ENCODE data around the gene TEX51.

The TEX51 gene

DNA sequence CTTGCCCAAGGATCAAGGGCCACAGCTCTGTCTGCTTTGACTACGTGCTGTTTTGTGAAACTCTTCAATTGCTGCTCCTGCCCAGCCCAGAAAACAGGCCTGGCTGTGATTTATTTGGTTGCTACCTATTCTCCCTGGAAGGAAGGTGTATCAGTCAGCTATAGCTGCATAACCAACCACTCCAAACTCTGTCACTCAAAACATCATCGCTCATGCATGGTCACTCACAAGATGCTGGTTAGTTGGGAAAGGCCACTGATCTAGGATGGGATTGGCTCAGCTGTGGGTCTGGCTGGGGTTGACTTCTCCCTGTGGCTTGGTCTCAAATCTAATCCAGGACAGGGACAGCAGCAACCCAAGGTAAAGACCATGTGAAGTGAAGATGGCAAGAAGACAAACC lies 14.6 kb downstream of the TEX51 start:
- no peak overlapping the region for H3K9ac ChIP-seq (ENCODE audit: low read depth, low read length, poor library complexity, severe bottlenecking)
- H3F3A ChIP-seq (ENCODE audit: low read depth), result no peaks in the 10 kb centered on the region
- H3K27me3 ChIP-seq (ENCODE audit: insufficient read depth, low read length, poor library complexity, severe bottlenecking), result no peaks in the 10 kb centered on the region
- no peaks in the 10 kb centered on the region for H3K79me2 ChIP-seq (ENCODE audit: insufficient read depth, low read length)
- no peaks in the 10 kb centered on the region for H3K9me3 ChIP-seq (ENCODE audit: insufficient read depth, low read depth, low read length)
- H3K4me1 ChIP-seq (ENCODE audit: insufficient read depth, low read length, poor library complexity, severe bottlenecking), result no peaks in the 10 kb centered on the region
- no peaks in the 10 kb centered on the region for H3K9me2 ChIP-seq (replicated peaks; ENCODE audit: low read depth, low read length)
- no peaks in the 10 kb centered on the region for H4K20me1 ChIP-seq (ENCODE audit: insufficient read depth, low read length, poor library complexity, severe bottlenecking)
- no peaks in the 10 kb centered on the region for H3K36me3 ChIP-seq (ENCODE audit: insufficient read depth, low read length)
- no peak overlapping the region for H3K4me2 ChIP-seq (ENCODE audit: low read depth, low read length, poor library complexity, severe bottlenecking)
- H2AFZ ChIP-seq (ENCODE audit: low read length), result no peak overlapping the region
- TF ChIP-seq, protein P1, sequence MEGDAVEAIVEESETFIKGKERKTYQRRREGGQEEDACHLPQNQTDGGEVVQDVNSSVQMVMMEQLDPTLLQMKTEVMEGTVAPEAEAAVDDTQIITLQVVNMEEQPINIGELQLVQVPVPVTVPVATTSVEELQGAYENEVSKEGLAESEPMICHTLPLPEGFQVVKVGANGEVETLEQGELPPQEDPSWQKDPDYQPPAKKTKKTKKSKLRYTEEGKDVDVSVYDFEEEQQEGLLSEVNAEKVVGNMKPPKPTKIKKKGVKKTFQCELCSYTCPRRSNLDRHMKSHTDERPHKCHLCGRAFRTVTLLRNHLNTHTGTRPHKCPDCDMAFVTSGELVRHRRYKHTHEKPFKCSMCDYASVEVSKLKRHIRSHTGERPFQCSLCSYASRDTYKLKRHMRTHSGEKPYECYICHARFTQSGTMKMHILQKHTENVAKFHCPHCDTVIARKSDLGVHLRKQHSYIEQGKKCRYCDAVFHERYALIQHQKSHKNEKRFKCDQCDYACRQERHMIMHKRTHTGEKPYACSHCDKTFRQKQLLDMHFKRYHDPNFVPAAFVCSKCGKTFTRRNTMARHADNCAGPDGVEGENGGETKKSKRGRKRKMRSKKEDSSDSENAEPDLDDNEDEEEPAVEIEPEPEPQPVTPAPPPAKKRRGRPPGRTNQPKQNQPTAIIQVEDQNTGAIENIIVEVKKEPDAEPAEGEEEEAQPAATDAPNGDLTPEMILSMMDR (conservative IDR thresholded peaks at IDR 0.05; ENCODE audit: low read length), result no peak
- no peak for TF ChIP-seq EZH2phosphoT487 (IDR thresholded peaks at IDR 0.05; ENCODE audit: borderline replicate concordance)
- no peak overlapping the region for H3K4me3 ChIP-seq (ENCODE audit: low read length, poor library complexity, severe bottlenecking)

DNA sequence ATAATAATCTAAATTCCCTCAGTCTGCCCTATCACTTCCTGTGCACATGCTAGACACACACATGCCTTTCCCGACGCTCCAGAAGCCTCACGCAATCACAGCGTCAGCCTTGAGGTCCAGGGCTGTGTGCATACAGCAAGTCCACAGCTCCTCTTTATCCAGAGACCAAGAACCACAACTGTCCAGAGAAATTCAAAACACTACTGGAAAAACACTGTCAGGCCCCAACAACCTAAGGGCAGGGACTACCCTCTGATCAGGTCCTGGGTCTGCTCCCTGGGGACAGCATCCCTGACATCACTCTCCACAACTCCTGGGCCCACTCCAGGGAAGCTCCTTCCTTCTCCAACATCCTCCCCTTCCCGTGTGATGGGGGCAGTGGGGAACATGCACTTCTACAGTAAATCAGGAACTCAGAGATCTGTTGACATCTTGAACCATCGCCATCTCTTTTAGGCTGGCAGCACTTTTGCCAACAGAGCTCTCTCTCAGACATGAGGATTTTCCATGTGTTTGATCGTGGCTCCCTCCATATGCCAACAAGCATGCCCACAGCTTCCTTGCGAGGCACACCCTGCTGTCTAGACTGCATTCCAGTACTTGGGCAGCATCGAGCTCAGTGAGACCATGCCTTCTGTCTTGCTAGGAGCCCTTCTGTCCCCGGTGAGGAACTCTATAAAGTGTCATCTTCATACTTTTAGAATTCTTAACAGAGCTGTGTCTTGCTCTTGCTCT lies 15.4 kb downstream of the TEX51 start:
- Histone ChIP-seq H3K4me1 (ENCODE audit: insufficient read depth, low read length, poor library complexity, severe bottlenecking) (no peaks in the 10 kb centered on the region), H3K27me3 (ENCODE audit: insufficient read depth, low read length, poor library complexity, severe bottlenecking) (no peaks in the 10 kb centered on the region), H3K9ac (ENCODE audit: low read depth, low read length, poor library complexity, severe bottlenecking) (no peak overlapping the region), H3K36me3 (ENCODE audit: insufficient read depth, low read length) (no peaks in the 10 kb centered on the region), H3K79me2 (ENCODE audit: insufficient read depth, low read length) (no peaks in the 10 kb centered on the region), H3F3A (ENCODE audit: low read depth) (no peaks in the 10 kb centered on the region), H3K9me2 (replicated peaks; ENCODE audit: low read depth, low read length) (no peaks in the 10 kb centered on the region), H2AFZ (ENCODE audit: low read length) (no peak overlapping the region), H3K4me2 (ENCODE audit: low read depth, low read length, poor library complexity, severe bottlenecking) (no peak overlapping the region), H3K9me3 (ENCODE audit: insufficient read depth, low read depth, low read length) (no peaks in the 10 kb centered on the region), H3K4me3 (ENCODE audit: low read length, poor library complexity, severe bottlenecking) (no peak overlapping the region), H4K20me1 (ENCODE audit: insufficient read depth, low read length, poor library complexity, severe bottlenecking) (no peaks in the 10 kb centered on the region)
- TF ChIP-seq, protein P1 (conservative IDR thresholded peaks at IDR 0.05; ENCODE audit: low read length), result no peak
- no peak for TF ChIP-seq EZH2phosphoT487 (IDR thresholded peaks at IDR 0.05; ENCODE audit: borderline replicate concordance)

DNA sequence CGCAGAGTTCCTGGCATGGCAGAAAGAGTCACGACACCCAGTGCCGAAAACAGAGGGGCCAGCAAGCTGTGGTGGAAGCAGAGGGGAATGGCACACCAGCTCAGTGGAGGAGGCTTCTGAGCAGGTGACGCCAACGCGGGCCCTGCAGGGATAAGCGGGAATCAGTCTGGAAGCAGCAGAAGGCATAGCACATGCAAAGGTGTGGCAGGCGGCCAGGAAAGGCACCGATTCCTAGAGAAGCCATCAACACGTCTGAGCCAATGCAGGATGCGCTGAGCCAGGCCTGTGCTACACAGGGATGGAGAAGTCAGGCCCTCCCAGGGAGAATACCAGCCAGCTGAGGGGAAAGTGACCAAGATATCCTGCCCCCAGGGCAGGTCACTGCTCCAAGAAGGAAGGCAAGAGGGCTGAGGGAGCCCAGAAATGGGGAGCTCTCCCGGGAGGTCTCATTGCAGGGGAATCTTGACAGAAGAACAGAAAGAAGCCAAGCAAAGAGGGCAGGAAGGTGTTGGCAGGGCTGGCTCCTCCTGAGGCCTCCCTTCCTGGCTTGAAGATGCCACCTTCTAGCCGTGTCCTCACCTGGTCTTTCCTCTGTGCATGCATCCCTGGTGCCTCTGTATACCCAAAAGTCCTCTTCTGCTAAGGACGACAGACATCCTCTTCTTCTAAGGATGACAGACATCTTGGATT lies 16.3 kb downstream of the TEX51 start:
- no peaks in the 10 kb centered on the region for H3K4me1 ChIP-seq (ENCODE audit: insufficient read depth, low read length, poor library complexity, severe bottlenecking)
- H3K9ac ChIP-seq (ENCODE audit: low read depth, low read length, poor library complexity, severe bottlenecking), result no peak overlapping the region
- H3K79me2 ChIP-seq (ENCODE audit: insufficient read depth, low read length), result no peaks in the 10 kb centered on the region
- no peak for TF ChIP-seq EZH2phosphoT487 (IDR thresholded peaks at IDR 0.05; ENCODE audit: borderline replicate concordance)
- TF ChIP-seq, protein P1 (conservative IDR thresholded peaks at IDR 0.05; ENCODE audit: low read length), result no peak
- H2AFZ ChIP-seq (ENCODE audit: low read length), result no peak overlapping the region
- no peaks in the 10 kb centered on the region for H3K9me2 ChIP-seq (replicated peaks; ENCODE audit: low read depth, low read length)
- no peaks in the 10 kb centered on the region for H3K9me3 ChIP-seq (ENCODE audit: insufficient read depth, low read depth, low read length)
- H3F3A ChIP-seq (ENCODE audit: low read depth), result no peaks in the 10 kb centered on the region
- no peaks in the 10 kb centered on the region for H3K27me3 ChIP-seq (ENCODE audit: insufficient read depth, low read length, poor library complexity, severe bottlenecking)
- no peaks in the 10 kb centered on the region for H3K36me3 ChIP-seq (ENCODE audit: insufficient read depth, low read length)
- no peaks in the 10 kb centered on the region for H4K20me1 ChIP-seq (ENCODE audit: insufficient read depth, low read length, poor library complexity, severe bottlenecking)
- no peak overlapping the region for H3K4me2 ChIP-seq (ENCODE audit: low read depth, low read length, poor library complexity, severe bottlenecking)
- no peak overlapping the region for H3K4me3 ChIP-seq (ENCODE audit: low read length, poor library complexity, severe bottlenecking)
